PC-9 (cell line): ENCODE results near the gene FBP2. TPM values are rescaled to one million over a fixed set of nuclear protein-coding genes. Genes with fewer than 3 reads are reported as not detected.

Experiments
- BruUV-seq: library from RNA; stranded (reverse); fragments of 400-500 nt; replicated peaks from 2 replicates; lab custom pipeline; 2021; lab: Mats Ljungman, UMichigan
- CTCF ChIA-PET: fragments of 300-600 bp; sonication (Branson Sonifier 250); formaldehyde crosslinking; loops from one replicate; lab custom pipeline; 2022; ENCODE audit warnings: antibody characterized with exemption; lab: Charles Lee
- POLR2A ChIA-PET: fragments of 300-600 bp; sonication (Branson Sonifier 250); formaldehyde crosslinking; loops from one replicate; lab custom pipeline; 2022; ENCODE audit warnings: antibody characterized with exemption; ENCODE audit not compliant: unreplicated experiment; lab: Charles Lee
- DNase-seq, 2 experiments: peaks; one replicate each; pipeline versions ENCODE4 v3.0.0 to v3.0.0-alpha.2; 2015 to 2022; ENCODE audit warnings: mixed read lengths in 1 of 2
- H2AFZ ChIP-seq: fragments of 200-600 bp; sonication (generic); 2 replicates; pipeline ENCODE4 v1.8.1; 2017; ENCODE audit warnings: antibody characterized with exemption
- H3F3A ChIP-seq: fragments of 200-600 bp; sonication (generic); 2 replicates; pipeline ENCODE4 v1.8.1; 2017; ENCODE audit warnings: antibody characterized with exemption, mild to moderate bottlenecking, low read depth; ENCODE audit not compliant: insufficient read depth
- H3K27ac ChIP-seq: fragments of 200-600 bp; sonication (generic); 2 replicates; pipeline ENCODE4 v1.6.1; 2016; ENCODE audit warnings: mixed run types
- H3K27me3 ChIP-seq: fragments of 200-600 bp; sonication (generic); 2 replicates; pipeline ENCODE4 v1.6.1; 2016; ENCODE audit warnings: low read depth, mixed run types; ENCODE audit not compliant: insufficient read depth
- H3K36me3 ChIP-seq: fragments of 200-600 bp; sonication (generic); 2 replicates; pipeline ENCODE4 v1.6.1; 2016; ENCODE audit warnings: low read depth, mixed run types
- H3K4me1 ChIP-seq: fragments of 200-600 bp; sonication (generic); replicated peaks from 2 replicates; pipeline ENCODE4 v1.6.1; 2016; ENCODE audit warnings: mixed run types; ENCODE audit not compliant: insufficient read depth
- H3K4me2 ChIP-seq: fragments of 200-600 bp; sonication (generic); 2 replicates; pipeline ENCODE4 v1.6.1; 2017; ENCODE audit warnings: mixed run types
- H3K4me3 ChIP-seq: fragments of 200-600 bp; sonication (generic); 2 replicates; pipeline ENCODE4 v1.6.1; 2016; ENCODE audit warnings: mixed run types
- H3K79me2 ChIP-seq: fragments of 200-600 bp; sonication (generic); 2 replicates; pipeline ENCODE4 v1.6.1; 2017; ENCODE audit warnings: low read depth, mixed run types
- H3K9me2 ChIP-seq: fragments of 200-600 bp; sonication (generic); 2 replicates; pipeline ENCODE4 v1.8.1; 2017; ENCODE audit warnings: mild to moderate bottlenecking; ENCODE audit not compliant: insufficient read depth
- H3K9me3 ChIP-seq: fragments of 200-600 bp; sonication (generic); 2 replicates; pipeline ENCODE4 v1.8.1; 2016; ENCODE audit warnings: low read depth; ENCODE audit not compliant: insufficient read depth
- H4K20me1 ChIP-seq: fragments of 200-600 bp; sonication (generic); 2 replicates; pipeline ENCODE4 v1.8.1; 2017; ENCODE audit not compliant: insufficient read depth
- CTCF ChIP-seq: fragments of 200-600 bp; sonication (generic); conservative IDR thresholded peaks from 2 replicates; pipeline ENCODE4 v1.6.1; 2017; ENCODE audit warnings: mixed run types, antibody characterized with exemption, mild to moderate bottlenecking, moderate library complexity
- EZH2 ChIP-seq: fragments of 200-600 bp; sonication (generic); IDR thresholded peaks from 2 replicates; pipeline ENCODE4 v1.8.0; 2017; ENCODE audit warnings: antibody characterized with exemption, low read depth
- intact Hi-C: fragments of 100-400 bp; cut with micrococcal nuclease; formaldehyde crosslinking; loops from one replicate; pipeline ENCODE4 v1.10.0; 2022; ENCODE audit not compliant: unreplicated experiment
- total RNA-seq: library from RNA; stranded (reverse); gene quantifications from 2 replicates; pipeline ENCODE4 v1.2.3, GENCODE V29; 2021

Gene FBP2
- total RNA-seq, 1 experiment from 2014 or later = not detected

- H3K27ac ChIP-seq = no peak overlapping the region
- H3K36me3 ChIP-seq = no peaks in the 10 kb centered on the region
- H3K27me3 ChIP-seq = no peaks in the 10 kb centered on the region
- no peak for DNase-seq
- no peak overlapping the region for H2AFZ ChIP-seq
- no peaks in the 10 kb centered on the region for H3K79me2 ChIP-seq
- TF ChIP-seq CTCF (no peak), EZH2 (no peak)
- H4K20me1 ChIP-seq = no peaks in the 10 kb centered on the region
- H3F3A ChIP-seq = no peaks in the 10 kb centered on the region
- BruUV-seq = no TSS peak
- intact Hi-C loops = no loop called here
- POLR2A ChIA-PET = interaction anchor here (0.6 kb wide), 2 partner anchors 252 to 995 kb away, joined by 5 to 16 read pairs; no protein-coding TSS in a partner anchor
- no peak overlapping the region for H3K4me2 ChIP-seq
- H3K4me3 ChIP-seq = no peak overlapping the region
- H3K4me1 ChIP-seq = no peaks in the 10 kb centered on the region
- no peaks in the 10 kb centered on the region for H3K9me2 ChIP-seq
- H3K9me3 ChIP-seq = no peaks in the 10 kb centered on the region
- CTCF ChIA-PET = no interaction called here
Measured at GRCh38 chr9:94588681-94589080, 4.9 kb downstream of the FBP2 start.

- intact Hi-C loops = no loop called here
- no peak overlapping the region for H3K4me3 ChIP-seq
- ChIA-PET CTCF (interaction anchor here (0.6 kb wide), 1 partner anchor 35 kb away, joined by 3 read pairs; no protein-coding TSS in a partner anchor), POLR2A (interaction anchor here (0.6 kb wide), 3 partner anchors 19 to 1669 kb away, joined by 5 to 10 read pairs (median 5); no protein-coding TSS in a partner anchor)
- 0 out of 2 replicates have a peak overlapping the region, but pooled peaks have one; percentile 28 for H2AFZ ChIP-seq
- H3K4me1 ChIP-seq = no peaks in the 10 kb centered on the region
- no peaks in the 10 kb centered on the region for H3K9me2 ChIP-seq
- no peak overlapping the region for H3K27ac ChIP-seq
- no TSS peak for BruUV-seq
- no peaks in the 10 kb centered on the region for H3K36me3 ChIP-seq
- H3K79me2 ChIP-seq = no peaks in the 10 kb centered on the region
- no peaks in the 10 kb centered on the region for H3K27me3 ChIP-seq
- H4K20me1 ChIP-seq = no peaks in the 10 kb centered on the region
- peak in 1 of 2 experiments; percentile 8 for DNase-seq
- no peaks in the 10 kb centered on the region for H3F3A ChIP-seq
- peak overlapping the region; percentile 39; the same call in 1 of the 2 replicates for H3K4me2 ChIP-seq
- no peaks in the 10 kb centered on the region for H3K9me3 ChIP-seq
- TF ChIP-seq EZH2 (no peak), CTCF (no peak)
Measured at GRCh38 chr9:94586814-94587213, 6.8 kb downstream of the FBP2 start.

GRCh38 chr9:94586316-94586715 lies 7.3 kb downstream of the FBP2 start:
- Histone ChIP-seq H2AFZ (0 out of 2 replicates have a peak overlapping the region, but pooled peaks have one; percentile 28), H3K79me2 (no peaks in the 10 kb centered on the region), H3K9me2 (no peaks in the 10 kb centered on the region), H3K27ac (no peak overlapping the region), H3K4me1 (no peaks in the 10 kb centered on the region), H3K27me3 (no peaks in the 10 kb centered on the region), H3F3A (no peaks in the 10 kb centered on the region), H3K4me2 (peak overlapping the region; percentile 39; the same call in 1 of the 2 replicates), H3K36me3 (no peaks in the 10 kb centered on the region), H3K4me3 (no peak overlapping the region), H3K9me3 (no peaks in the 10 kb centered on the region), H4K20me1 (no peaks in the 10 kb centered on the region)
- BruUV-seq = no TSS peak
- DNase-seq = no peak
- POLR2A ChIA-PET = interaction anchor here (0.6 kb wide), 5 partner anchors 18 to 1669 kb away, joined by 4 to 10 read pairs (median 5); no protein-coding TSS in a partner anchor
- CTCF ChIA-PET = interaction anchor here (0.6 kb wide), 1 partner anchor 35 kb away, joined by 3 read pairs; no protein-coding TSS in a partner anchor
- intact Hi-C loops = no loop called here
- TF ChIP-seq EZH2 (no peak), CTCF (no peak)
